ENCODE measurements around the gene FCN3.

Gene FCN3

DNA sequence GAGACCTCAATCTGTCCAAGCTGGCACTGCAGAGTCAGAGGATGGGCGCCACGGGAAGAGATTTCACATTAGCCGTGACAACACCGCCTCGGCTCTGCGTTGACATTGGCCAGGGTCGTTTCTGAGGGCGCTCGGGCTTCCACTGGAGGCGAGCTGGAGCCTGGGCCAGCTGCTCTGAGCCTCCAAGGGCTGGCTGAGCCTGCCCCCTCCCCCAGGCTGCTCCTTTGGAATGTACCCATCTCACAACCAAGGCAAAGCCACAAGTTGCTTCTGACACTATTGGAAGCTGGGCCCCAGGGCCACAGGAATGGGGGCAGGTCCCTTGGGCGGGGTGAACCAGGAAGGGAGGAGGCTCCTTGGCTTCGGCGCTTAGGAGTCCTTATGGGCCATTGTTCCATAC lies 30.4 kb upstream of the FCN3 start:
- no peaks in the 10 kb centered on the region for H3K4me1 ChIP-seq (ENCODE audit: low read depth, poor library complexity, severe bottlenecking)
- no peaks in the 10 kb centered on the region for H4K20me1 ChIP-seq (ENCODE audit: insufficient read depth)
- H3K27me3 ChIP-seq (ENCODE audit: insufficient read depth, low read depth) = no peaks in the 10 kb centered on the region
- no peak overlapping the region for H2AFZ ChIP-seq (ENCODE audit: low read depth)
- no peak overlapping the region for H3K4me3 ChIP-seq (IDR thresholded peaks at IDR 0.05; ENCODE audit: insufficient read depth, low read depth, low read length)
- H3K9ac ChIP-seq = no peak overlapping the region
- no peaks in the 10 kb centered on the region for H3K36me3 ChIP-seq (ENCODE audit: insufficient read depth)
- H3K27ac ChIP-seq = no peak overlapping the region
- H3K4me2 ChIP-seq = no peak overlapping the region
- TF ChIP-seq, protein P1, sequence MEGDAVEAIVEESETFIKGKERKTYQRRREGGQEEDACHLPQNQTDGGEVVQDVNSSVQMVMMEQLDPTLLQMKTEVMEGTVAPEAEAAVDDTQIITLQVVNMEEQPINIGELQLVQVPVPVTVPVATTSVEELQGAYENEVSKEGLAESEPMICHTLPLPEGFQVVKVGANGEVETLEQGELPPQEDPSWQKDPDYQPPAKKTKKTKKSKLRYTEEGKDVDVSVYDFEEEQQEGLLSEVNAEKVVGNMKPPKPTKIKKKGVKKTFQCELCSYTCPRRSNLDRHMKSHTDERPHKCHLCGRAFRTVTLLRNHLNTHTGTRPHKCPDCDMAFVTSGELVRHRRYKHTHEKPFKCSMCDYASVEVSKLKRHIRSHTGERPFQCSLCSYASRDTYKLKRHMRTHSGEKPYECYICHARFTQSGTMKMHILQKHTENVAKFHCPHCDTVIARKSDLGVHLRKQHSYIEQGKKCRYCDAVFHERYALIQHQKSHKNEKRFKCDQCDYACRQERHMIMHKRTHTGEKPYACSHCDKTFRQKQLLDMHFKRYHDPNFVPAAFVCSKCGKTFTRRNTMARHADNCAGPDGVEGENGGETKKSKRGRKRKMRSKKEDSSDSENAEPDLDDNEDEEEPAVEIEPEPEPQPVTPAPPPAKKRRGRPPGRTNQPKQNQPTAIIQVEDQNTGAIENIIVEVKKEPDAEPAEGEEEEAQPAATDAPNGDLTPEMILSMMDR (conservative IDR thresholded peaks at IDR 0.05; ENCODE audit: low read depth, low read length) = no peak
- no peaks in the 10 kb centered on the region for H3K79me2 ChIP-seq (ENCODE audit: insufficient read depth, low read depth)

DNA sequence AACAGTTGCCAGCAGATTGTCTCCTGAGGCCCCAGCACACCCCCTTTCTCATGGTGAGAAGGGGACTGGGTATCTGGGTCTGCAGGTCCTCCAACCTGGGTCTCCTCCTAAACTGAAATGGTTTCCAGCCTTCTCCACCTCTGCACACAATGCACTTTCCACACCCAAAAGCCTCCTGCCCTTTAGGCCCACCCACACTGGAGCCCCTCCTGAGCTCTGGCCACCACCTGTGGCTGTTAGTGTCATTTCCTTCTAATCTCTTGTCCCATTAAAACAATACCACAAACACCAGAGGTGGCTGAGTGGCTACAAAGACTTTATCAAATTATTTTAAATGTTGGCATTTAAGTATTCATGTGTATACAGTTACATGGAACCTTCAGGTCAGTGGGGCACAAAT lies 29.3 kb upstream of the FCN3 start:
- Histone ChIP-seq H3K36me3 (ENCODE audit: insufficient read depth) (no peaks in the 10 kb centered on the region), H3K4me2 (no peak overlapping the region), H2AFZ (ENCODE audit: low read depth) (no peak overlapping the region), H3K27ac (no peak overlapping the region), H3K4me1 (ENCODE audit: low read depth, poor library complexity, severe bottlenecking) (no peaks in the 10 kb centered on the region), H3K27me3 (ENCODE audit: insufficient read depth, low read depth) (no peaks in the 10 kb centered on the region), H3K79me2 (ENCODE audit: insufficient read depth, low read depth) (no peaks in the 10 kb centered on the region), H3K9ac (no peak overlapping the region), H4K20me1 (ENCODE audit: insufficient read depth) (no peaks in the 10 kb centered on the region), H3K4me3 (IDR thresholded peaks at IDR 0.05; ENCODE audit: insufficient read depth, low read depth, low read length) (no peak overlapping the region)
- TF ChIP-seq, protein P1 (conservative IDR thresholded peaks at IDR 0.05; ENCODE audit: low read depth, low read length) = no peak

DNA sequence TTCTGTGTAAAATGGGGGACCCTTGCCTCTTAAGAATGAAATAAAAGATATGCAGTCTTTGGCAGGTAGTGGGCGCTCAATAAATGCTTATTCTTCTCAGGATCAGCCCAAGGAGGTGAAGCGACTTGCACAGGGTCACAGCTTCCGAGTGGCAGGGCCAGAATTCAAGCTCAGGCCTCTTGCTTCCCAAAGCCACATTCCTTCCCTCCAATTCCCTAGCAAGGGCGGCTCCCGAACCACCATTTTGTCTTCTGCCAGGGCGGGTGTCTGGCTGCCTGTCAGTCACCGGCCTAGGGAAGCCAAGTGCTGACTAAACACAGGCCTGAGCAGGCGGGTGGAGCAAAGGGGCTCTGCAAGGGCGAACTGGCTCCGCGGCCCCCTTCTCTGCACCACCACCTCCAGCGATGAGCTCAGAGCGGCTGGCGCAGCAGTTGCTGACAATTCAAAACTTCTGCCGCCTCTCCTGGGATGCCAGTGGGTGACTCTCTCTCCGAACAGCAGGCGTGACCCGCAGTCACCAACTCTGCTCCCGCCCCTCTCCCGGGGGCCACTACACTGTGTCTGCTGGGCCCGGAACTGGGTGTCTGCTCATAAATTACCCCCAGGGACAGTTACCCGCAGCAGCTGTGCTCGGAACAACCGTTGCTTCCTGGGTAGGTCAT lies 28.6 kb upstream of the FCN3 start:
- Histone ChIP-seq H2AFZ (ENCODE audit: low read depth) (no peak overlapping the region), H3K36me3 (ENCODE audit: insufficient read depth) (no peaks in the 10 kb centered on the region), H3K4me3 (IDR thresholded peaks at IDR 0.05; ENCODE audit: insufficient read depth, low read depth, low read length) (no peak overlapping the region), H3K27me3 (ENCODE audit: insufficient read depth, low read depth) (no peaks in the 10 kb centered on the region), H3K27ac (no peak overlapping the region), H4K20me1 (ENCODE audit: insufficient read depth) (no peaks in the 10 kb centered on the region), H3K4me2 (no peak overlapping the region), H3K4me1 (ENCODE audit: low read depth, poor library complexity, severe bottlenecking) (no peaks in the 10 kb centered on the region), H3K9ac (no peak overlapping the region), H3K79me2 (ENCODE audit: insufficient read depth, low read depth) (no peaks in the 10 kb centered on the region)
- TF ChIP-seq, protein P1 (conservative IDR thresholded peaks at IDR 0.05; ENCODE audit: low read depth, low read length) = no peak

DNA sequence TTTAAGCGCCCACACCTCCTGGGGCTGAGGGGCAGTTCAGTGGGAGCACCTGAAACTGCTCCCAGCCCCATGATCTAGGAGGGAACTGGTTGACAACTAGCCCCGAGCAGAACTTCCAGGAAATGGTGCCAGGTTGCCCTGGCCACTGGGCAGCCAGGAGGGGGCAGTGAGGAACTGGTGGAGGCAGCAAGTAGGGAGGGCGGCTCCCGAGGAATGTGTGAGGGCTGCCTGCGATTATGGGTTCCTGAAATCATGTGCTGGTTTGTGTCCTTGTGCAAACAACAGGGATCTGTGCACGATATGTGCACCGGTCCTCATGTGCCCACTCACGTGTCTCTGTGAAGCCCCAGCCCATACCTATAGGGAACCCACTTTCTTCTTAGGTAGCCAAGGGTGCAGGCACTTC lies 27.7 kb upstream of the FCN3 start:
- Histone ChIP-seq H3K4me2 (no peak overlapping the region), H4K20me1 (ENCODE audit: insufficient read depth) (no peaks in the 10 kb centered on the region), H3K4me1 (ENCODE audit: low read depth, poor library complexity, severe bottlenecking) (no peaks in the 10 kb centered on the region), H2AFZ (ENCODE audit: low read depth) (no peak overlapping the region), H3K4me3 (IDR thresholded peaks at IDR 0.05; ENCODE audit: insufficient read depth, low read depth, low read length) (no peak overlapping the region), H3K36me3 (ENCODE audit: insufficient read depth) (no peaks in the 10 kb centered on the region), H3K79me2 (ENCODE audit: insufficient read depth, low read depth) (no peaks in the 10 kb centered on the region), H3K27ac (no peak overlapping the region), H3K27me3 (ENCODE audit: insufficient read depth, low read depth) (no peaks in the 10 kb centered on the region), H3K9ac (no peak overlapping the region)
- TF ChIP-seq, protein P1 (conservative IDR thresholded peaks at IDR 0.05; ENCODE audit: low read depth, low read length) = no peak
